ENCODE data around the gene VPS13D.

DNA sequence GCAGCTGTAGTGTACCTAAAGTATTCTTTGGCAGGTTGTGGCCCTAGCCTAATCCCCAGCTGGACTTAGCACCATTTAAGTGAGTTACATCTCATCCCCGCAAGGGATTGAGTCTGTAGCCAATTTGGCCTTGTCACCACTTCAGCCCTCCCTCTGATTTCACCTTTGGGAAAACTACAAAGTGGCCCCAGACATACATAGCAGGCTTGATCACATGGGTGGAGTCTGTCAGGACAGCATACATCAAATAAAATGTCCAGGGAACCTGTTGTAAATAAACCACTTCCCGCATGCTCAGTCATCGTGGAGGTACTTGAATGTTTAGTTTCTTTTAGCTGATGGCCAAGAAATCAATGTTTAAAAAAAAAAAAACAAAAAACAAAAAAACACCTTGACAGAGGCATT, 245.7 kb downstream of the VPS13D start:
- no peak for TF ChIP-seq EZH2 (optimal IDR thresholded peaks at IDR 0.05; ENCODE audit: low read depth, low read length)
- TF ChIP-seq, protein P1, sequence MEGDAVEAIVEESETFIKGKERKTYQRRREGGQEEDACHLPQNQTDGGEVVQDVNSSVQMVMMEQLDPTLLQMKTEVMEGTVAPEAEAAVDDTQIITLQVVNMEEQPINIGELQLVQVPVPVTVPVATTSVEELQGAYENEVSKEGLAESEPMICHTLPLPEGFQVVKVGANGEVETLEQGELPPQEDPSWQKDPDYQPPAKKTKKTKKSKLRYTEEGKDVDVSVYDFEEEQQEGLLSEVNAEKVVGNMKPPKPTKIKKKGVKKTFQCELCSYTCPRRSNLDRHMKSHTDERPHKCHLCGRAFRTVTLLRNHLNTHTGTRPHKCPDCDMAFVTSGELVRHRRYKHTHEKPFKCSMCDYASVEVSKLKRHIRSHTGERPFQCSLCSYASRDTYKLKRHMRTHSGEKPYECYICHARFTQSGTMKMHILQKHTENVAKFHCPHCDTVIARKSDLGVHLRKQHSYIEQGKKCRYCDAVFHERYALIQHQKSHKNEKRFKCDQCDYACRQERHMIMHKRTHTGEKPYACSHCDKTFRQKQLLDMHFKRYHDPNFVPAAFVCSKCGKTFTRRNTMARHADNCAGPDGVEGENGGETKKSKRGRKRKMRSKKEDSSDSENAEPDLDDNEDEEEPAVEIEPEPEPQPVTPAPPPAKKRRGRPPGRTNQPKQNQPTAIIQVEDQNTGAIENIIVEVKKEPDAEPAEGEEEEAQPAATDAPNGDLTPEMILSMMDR (IDR thresholded peaks at IDR 0.05; ENCODE audit: low read length) = no peak
- TF ChIP-seq EZH2phosphoT487 (IDR thresholded peaks at IDR 0.05; ENCODE audit: low read length) = no peak
